ENCODE measurements around the gene OR1E2. TPM values are rescaled to one million over a fixed set of nuclear protein-coding genes. Genes with fewer than 3 reads are reported as not detected.
"Not testable (repeated sequence)": the region's sequence is repeated elsewhere in the genome, so short reads cannot be mapped to it uniquely, and the experiment has no call there.

Gene OR1E2
- total RNA-seq, 2 experiments from 2014 or later = not detected

DNA sequence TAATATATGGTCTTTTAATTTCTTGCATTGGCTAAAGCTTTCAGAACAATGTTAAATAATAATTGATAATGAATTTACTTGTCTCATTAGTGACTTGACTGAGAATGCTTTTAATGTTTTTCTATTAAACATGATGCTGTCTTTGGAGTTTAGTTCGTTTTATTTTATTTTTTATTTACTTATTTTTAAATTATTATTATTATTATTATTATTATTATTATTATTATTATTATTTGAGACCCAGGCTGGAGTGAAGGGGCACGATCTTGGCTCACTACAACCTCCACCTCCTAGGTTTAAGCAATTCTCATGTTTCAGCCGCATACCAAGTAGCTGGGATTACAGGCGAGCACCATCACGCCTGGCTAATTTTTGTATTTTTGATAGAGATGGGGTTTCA is 18.0 kb downstream of the OR1E2 start:
- POLR2A ChIA-PET = no interaction called here

GRCh38 chr17:3412216-3412615 is 21.4 kb downstream of the OR1E2 start:
- intact Hi-C loops (cut with micrococcal nuclease); H3K27ac Mint-ChIP-seq; ATAC-seq; CTCF ChIA-PET; H3K4me3 Mint-ChIP-seq; DNase-seq; H3K4me1 Mint-ChIP-seq (ENCODE audit: low read depth); H3K36me3 Mint-ChIP-seq (ENCODE audit: low read depth): not testable (repeated sequence)
- POLR2A ChIA-PET = interaction anchor here (0.6 kb wide), 1 partner anchor 19 kb away, joined by 4 read pairs; no protein-coding TSS in a partner anchor
- H3K9me3 Mint-ChIP-seq = peaks cover 12% of the 10 kb centered on the region
- H3K27me3 Mint-ChIP-seq = peaks cover 25% of the 10 kb centered on the region

More for the DNA sequence above, 18.0 kb downstream of the OR1E2 start:
- ATAC-seq (no peak), DNase-seq (no peak)
- no peaks in the 10 kb centered on the region for H3K9me3 Mint-ChIP-seq
- H3K27ac Mint-ChIP-seq = no peak overlapping the region
- no peaks in the 10 kb centered on the region for H3K4me1 Mint-ChIP-seq (ENCODE audit: low read depth)
- TF ChIP-seq, protein P1, sequence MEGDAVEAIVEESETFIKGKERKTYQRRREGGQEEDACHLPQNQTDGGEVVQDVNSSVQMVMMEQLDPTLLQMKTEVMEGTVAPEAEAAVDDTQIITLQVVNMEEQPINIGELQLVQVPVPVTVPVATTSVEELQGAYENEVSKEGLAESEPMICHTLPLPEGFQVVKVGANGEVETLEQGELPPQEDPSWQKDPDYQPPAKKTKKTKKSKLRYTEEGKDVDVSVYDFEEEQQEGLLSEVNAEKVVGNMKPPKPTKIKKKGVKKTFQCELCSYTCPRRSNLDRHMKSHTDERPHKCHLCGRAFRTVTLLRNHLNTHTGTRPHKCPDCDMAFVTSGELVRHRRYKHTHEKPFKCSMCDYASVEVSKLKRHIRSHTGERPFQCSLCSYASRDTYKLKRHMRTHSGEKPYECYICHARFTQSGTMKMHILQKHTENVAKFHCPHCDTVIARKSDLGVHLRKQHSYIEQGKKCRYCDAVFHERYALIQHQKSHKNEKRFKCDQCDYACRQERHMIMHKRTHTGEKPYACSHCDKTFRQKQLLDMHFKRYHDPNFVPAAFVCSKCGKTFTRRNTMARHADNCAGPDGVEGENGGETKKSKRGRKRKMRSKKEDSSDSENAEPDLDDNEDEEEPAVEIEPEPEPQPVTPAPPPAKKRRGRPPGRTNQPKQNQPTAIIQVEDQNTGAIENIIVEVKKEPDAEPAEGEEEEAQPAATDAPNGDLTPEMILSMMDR (IDR thresholded peaks at IDR 0.05) = no peak
- H3K4me3 Mint-ChIP-seq = no peak overlapping the region
- CTCF ChIA-PET = no interaction called here
- peaks cover 16% of the 10 kb centered on the region for H3K27me3 Mint-ChIP-seq
- H3K36me3 Mint-ChIP-seq (ENCODE audit: low read depth) = no peaks in the 10 kb centered on the region
- intact Hi-C loops (cut with micrococcal nuclease) = no loop called here

DNA sequence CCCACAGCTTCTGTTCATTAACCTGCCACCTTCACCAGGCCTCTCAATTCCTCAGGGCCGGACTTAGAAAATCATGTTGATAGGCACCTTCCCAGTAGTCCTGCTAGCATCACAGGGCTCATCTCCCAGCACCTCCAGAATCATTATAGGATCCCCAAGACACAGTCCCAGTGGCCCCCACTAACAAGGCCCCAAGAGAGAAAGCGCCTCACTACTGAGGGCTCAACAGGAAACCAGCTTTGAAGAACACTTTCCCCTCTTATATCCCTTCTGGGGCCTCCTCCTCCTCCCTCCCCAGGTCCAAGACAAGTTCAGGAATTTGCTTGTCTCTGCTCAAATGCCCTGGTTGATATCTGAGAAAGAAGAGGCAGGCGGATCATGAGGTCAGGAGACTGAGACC is 22.6 kb downstream of the OR1E2 start, which contains the start of gene OR3A3:
OR3A3 (plus strand) TSS at position 301 of the 400 bp plus-strand sequence.
- no peaks in the 10 kb centered on the region for H3K36me3 Mint-ChIP-seq (ENCODE audit: low read depth)
- H3K27me3 Mint-ChIP-seq = peaks cover 25% of the 10 kb centered on the region
- H3K4me1 Mint-ChIP-seq (ENCODE audit: low read depth) = no peaks in the 10 kb centered on the region
- ATAC-seq (no peak), DNase-seq (no peak)
- no peak within 1 kb of the TSS for H3K27ac Mint-ChIP-seq
- intact Hi-C loops (cut with micrococcal nuclease) = no loop called here
- no peak within 1 kb of the TSS for H3K4me3 Mint-ChIP-seq
- ChIA-PET CTCF (no interaction called here), POLR2A (interaction anchor here (0.7 kb wide), 1 partner anchor 593 kb away, joined by 3 read pairs; no protein-coding TSS in a partner anchor)
- TF ChIP-seq, protein P1 (IDR thresholded peaks at IDR 0.05) = no peak
- peaks cover 13% of the 10 kb centered on the region for H3K9me3 Mint-ChIP-seq

GRCh38 chr17:3403856-3404255 is 29.8 kb downstream of the OR1E2 start:
- DNase-seq; H3K4me3 Mint-ChIP-seq; H3K4me1 Mint-ChIP-seq (ENCODE audit: low read depth); CTCF ChIA-PET; POLR2A ChIA-PET; intact Hi-C loops (cut with micrococcal nuclease); H3K36me3 Mint-ChIP-seq (ENCODE audit: low read depth); H3K27me3 Mint-ChIP-seq; ATAC-seq; H3K27ac Mint-ChIP-seq: not testable (repeated sequence)
- peaks cover 13% of the 10 kb centered on the region for H3K9me3 Mint-ChIP-seq

GRCh38 chr17:3401786-3402185 is 31.9 kb downstream of the OR1E2 start:
- H3K36me3 Mint-ChIP-seq (ENCODE audit: low read depth) = no peaks in the 10 kb centered on the region
- H3K27ac Mint-ChIP-seq = no peak overlapping the region
- peaks cover 4% of the 10 kb centered on the region for H3K27me3 Mint-ChIP-seq
- POLR2A ChIA-PET = interaction anchor here (0.7 kb wide), 1 partner anchor 35 kb away, joined by 3 read pairs; no protein-coding TSS in a partner anchor
- no peaks in the 10 kb centered on the region for H3K4me1 Mint-ChIP-seq (ENCODE audit: low read depth)
- ATAC-seq (no peak), DNase-seq (no peak)
- CTCF ChIA-PET = no interaction called here
- TF ChIP-seq, protein P1 (IDR thresholded peaks at IDR 0.05) = no peak
- intact Hi-C loops (cut with micrococcal nuclease) = no loop called here
- H3K9me3 Mint-ChIP-seq = no peaks in the 10 kb centered on the region
- H3K4me3 Mint-ChIP-seq = no peak overlapping the region

GRCh38 chr17:3400055-3400454 is 33.6 kb downstream of the OR1E2 start:
- no peak for DNase-seq
- Mint-ChIP-seq H3K9me3 (no peaks in the 10 kb centered on the region), H3K36me3 (ENCODE audit: low read depth) (no peaks in the 10 kb centered on the region), H3K27ac (no peak overlapping the region), H3K4me3 (no peak overlapping the region), H3K27me3 (peaks cover 7% of the 10 kb centered on the region), H3K4me1 (ENCODE audit: low read depth) (no peaks in the 10 kb centered on the region)
- intact Hi-C loops (cut with micrococcal nuclease) = no loop called here
- CTCF ChIA-PET = no interaction called here
- ATAC-seq = no peak
- TF ChIP-seq, protein P1 (IDR thresholded peaks at IDR 0.05) = no peak
- POLR2A ChIA-PET = no interaction called here

Measured in activated CD8-positive, alpha-beta T cell treated with anti-CD3 and anti-CD28 coated beads for 36 hours (primary cell).